H1 (cell line): ENCODE data around the gene SERPINA6. TPM values are rescaled to one million over a fixed set of nuclear protein-coding genes. Genes with fewer than 3 reads are reported as not detected.

ENCODE experiments used
- CHD7 ChIP-seq: fragments of 300-600 bp; sonication (generic); IDR thresholded peaks from 2 replicates; pipeline ENCODE4 v1.7.1; 2012; ENCODE audit warnings: low read length, moderate library complexity, mild to moderate bottlenecking, inconsistent platforms; ENCODE audit not compliant: insufficient replicate concordance
- polyA plus RNA-seq, 7 experiments: library from polyadenylated mRNA; depleted of rRNA in 3 of 7; stranded (reverse) in 5 of 7; unstranded in 2 of 7; fragments of >200 nt in 5 of 7; fragments of 200-250 nt in 2 of 7; gene quantifications; 1 replicate in 5 of 7; 2 replicates in 1 of 7; 4 replicates in 1 of 7; pipeline versions ENCODE4 v1.2.1 to v1.2.3, GENCODE V29; 2011 to 2013; ENCODE audit warnings: missing spikeins in 2 of 7, mixed read lengths in 2 of 7
- total RNA-seq: library from RNA; stranded (reverse); fragmentation: NEBNext Ultra II Directional; extraction: Animal tissue kit (Norgen Biotek cat#: 25700); gene quantifications from 2 replicates; pipeline ENCODE4 v1.2.1, GENCODE V29; 2021

SERPINA6 gene
- total and polyA plus RNA-seq, 2 of the 8 experiments (the other 6 are each of a cell fraction or from before 2014, with no cell fraction given): not detected

DNA sequence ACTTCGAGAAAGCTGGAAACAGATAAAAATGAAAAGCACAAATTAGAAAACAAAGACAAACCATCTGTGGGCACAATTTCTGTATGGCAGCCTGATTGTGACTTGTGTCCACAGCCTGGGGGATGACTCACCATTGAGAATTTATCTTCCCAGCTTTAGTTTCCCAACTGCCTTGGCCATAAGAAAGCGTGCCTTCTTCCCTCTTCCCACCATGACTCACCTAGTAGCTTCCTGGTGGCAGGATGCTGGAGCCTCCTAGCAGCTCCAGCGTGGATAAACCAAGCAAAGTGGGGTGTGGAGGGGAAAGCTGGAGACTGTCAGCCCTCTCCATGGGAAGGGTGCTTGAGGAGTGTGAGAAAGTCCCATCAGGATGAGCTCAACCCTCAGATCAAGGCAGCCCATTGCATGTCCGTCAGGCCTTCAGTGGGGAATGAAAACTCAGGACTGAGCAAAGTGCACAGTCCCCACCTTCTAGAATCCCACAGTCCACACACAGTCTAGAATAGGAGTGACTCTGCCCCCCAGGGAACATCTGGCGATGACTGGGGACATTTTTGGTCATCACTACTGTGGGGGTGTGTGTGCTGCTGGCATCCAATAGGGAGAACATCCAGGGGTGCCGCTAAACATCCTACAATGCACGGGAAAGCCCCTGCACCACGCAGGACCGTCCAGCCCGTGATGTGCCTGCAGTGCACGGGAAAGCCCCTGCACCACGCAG lies 22.4 kb upstream of the SERPINA6 start (continued):
- no peak for TF ChIP-seq CHD7
- TF ChIP-seq, all 59 proteins: peak for 0
